Endothelial cell of umbilical vein (primary cell): ENCODE results near the gene APCDD1. TPM values are rescaled to one million over a fixed set of nuclear protein-coding genes. Genes with fewer than 3 reads are reported as not detected.

ENCODE experiments used
- BruUV-seq: library from RNA; stranded (reverse); fragments of 400-500 nt; replicated peaks from 2 replicates; lab custom pipeline; 2021; lab: Mats Ljungman, UMichigan
- CTCF ChIA-PET: fragments of 300-600, 350-600 bp; sonication (Branson Sonifier 250); formaldehyde crosslinking; loops from one replicate; lab custom pipeline; 2021; ENCODE audit warnings: antibody characterized with exemption, inconsistent platforms; lab: Charles Lee
- POLR2A ChIA-PET: fragments of 300-600, 350-600 bp; sonication (Branson Sonifier 250); formaldehyde crosslinking; loops from one replicate; lab custom pipeline; 2021; ENCODE audit warnings: antibody characterized with exemption, inconsistent platforms; lab: Charles Lee
- DNase-seq: peaks from one replicate; pipeline ENCODE4 v3.0.0-alpha.2; 2011; ENCODE audit warnings: low read depth, low spot score
- FAIRE-seq: peaks from 2 replicates; lab custom pipeline; 2011; peaks lifted over from hg19 to GRCh38; lab: Jason Lieb, UNC
- H2AFZ ChIP-seq: 2 replicates; pipeline ENCODE4 v1.6.0; 2012; ENCODE audit warnings: low read depth, low read length, control low read depth, inconsistent platforms
- H3K27ac ChIP-seq: 2 replicates; pipeline ENCODE4 v1.5.1; 2011; ENCODE audit warnings: low read depth, mild to moderate bottlenecking, control low read depth, low read length, moderate library complexity; ENCODE audit not compliant: insufficient read depth
- H3K27me3 ChIP-seq, 2 experiments: 2 replicates each; pipeline versions ENCODE4 v1.6.0 to v1.6.1; 2011; ENCODE audit warnings: low read length in 2 of 2, mixed read lengths in 1 of 2; ENCODE audit not compliant: control insufficient read depth in 2 of 2, insufficient read depth in 2 of 2
- H3K36me3 ChIP-seq, 2 experiments: 2 replicates in 1 of 2; 3 replicates in 1 of 2; pipeline ENCODE4 v1.5.1; 2011; ENCODE audit warnings: low read length in 2 of 2, mild to moderate bottlenecking in 1 of 2, moderate library complexity in 1 of 2; ENCODE audit not compliant: control insufficient read depth in 2 of 2, insufficient read depth in 2 of 2; ENCODE audit errors: extremely low read depth in 1 of 2
- H3K4me1 ChIP-seq: 3 replicates; pipeline ENCODE4 v1.5.1; 2011; ENCODE audit warnings: mild to moderate bottlenecking, low read length; ENCODE audit not compliant: control insufficient read depth, insufficient read depth; ENCODE audit errors: extremely low read depth
- H3K4me2 ChIP-seq: 2 replicates; pipeline ENCODE4 v1.6.1; 2011; ENCODE audit warnings: low read length, control low read depth, mixed read lengths; ENCODE audit not compliant: insufficient read depth
- H3K4me3 ChIP-seq, 3 experiments: fragments of 200-600 bp in 1 of 3; sonication (generic), shearing (Covaris generic) in 1 of 3; replicated peaks in 1 of 3; 2 replicates each; pipeline ENCODE4 v1.5.1; 2011 to 2016; ENCODE audit warnings: control low read depth in 3 of 3, low read length in 3 of 3, mild to moderate bottlenecking in 2 of 3, inconsistent platforms in 1 of 3, low read depth in 1 of 3, moderate library complexity in 1 of 3; ENCODE audit not compliant: insufficient read depth in 1 of 3
- H3K79me2 ChIP-seq: 2 replicates; pipeline ENCODE4 v1.6.0; 2012; ENCODE audit warnings: low read length, inconsistent platforms; ENCODE audit not compliant: control insufficient read depth, insufficient read depth
- H3K9ac ChIP-seq: replicated peaks from 2 replicates; pipeline ENCODE3; 2011; ENCODE audit warnings: low read length, control low read depth; ENCODE audit not compliant: insufficient read depth; ENCODE audit errors: extremely low read depth
- H3K9me1 ChIP-seq: replicated peaks from 3 replicates; pipeline ENCODE4 v1.6.0; 2011; ENCODE audit warnings: mild to moderate bottlenecking, low read length; ENCODE audit not compliant: control insufficient read depth, insufficient read depth; ENCODE audit errors: extremely low read depth
- H3K9me3 ChIP-seq: replicated peaks from 2 replicates; pipeline ENCODE4 v1.5.1; 2012; ENCODE audit warnings: low read length, inconsistent platforms; ENCODE audit not compliant: control insufficient read depth, insufficient read depth
- H4K20me1 ChIP-seq: replicated peaks from 2 replicates; pipeline ENCODE3; 2011; ENCODE audit warnings: mild to moderate bottlenecking, low read length; ENCODE audit not compliant: control insufficient read depth, insufficient read depth; ENCODE audit errors: extremely low read depth
- EZH2 ChIP-seq: IDR thresholded peaks from 2 replicates; pipeline ENCODE4 v1.6.1; 2012; ENCODE audit warnings: borderline replicate concordance, low read depth, mild to moderate bottlenecking, moderate library complexity, low read length, inconsistent platforms; ENCODE audit not compliant: severe bottlenecking
- FOS ChIP-seq: IDR thresholded peaks from 2 replicates; pipeline ENCODE4 v1.6.1; 2011; ENCODE audit warnings: mild to moderate bottlenecking, low read length, moderate library complexity, borderline replicate concordance; ENCODE audit not compliant: insufficient read depth
- GATA2 ChIP-seq: IDR thresholded peaks from 2 replicates; pipeline ENCODE4 v1.7.0; 2011; ENCODE audit warnings: low read depth, mild to moderate bottlenecking, moderate library complexity, mixed read lengths, low read length; ENCODE audit not compliant: insufficient read length, insufficient read depth
- JUN ChIP-seq: IDR thresholded peaks from 2 replicates; pipeline ENCODE4 v1.6.1; 2011; ENCODE audit warnings: borderline replicate concordance, low read depth; ENCODE audit not compliant: insufficient read length, insufficient read depth
- MYC ChIP-seq: IDR thresholded peaks from one replicate; pipeline ENCODE4 v1.6.1; 2011; ENCODE audit warnings: mild to moderate bottlenecking, low read depth, low read length
- POLR2A ChIP-seq: IDR thresholded peaks from 2 replicates; pipeline ENCODE4 v1.6.1; 2012; ENCODE audit warnings: low read depth, mild to moderate bottlenecking, control low read depth, low read length
- POLR2AphosphoS5 ChIP-seq: IDR thresholded peaks from 2 replicates; pipeline ENCODE4 v1.6.1; 2012; ENCODE audit warnings: low read depth, mild to moderate bottlenecking, control low read depth, low read length, moderate library complexity; ENCODE audit not compliant: insufficient read depth
- dilution Hi-C: fragments of 300-500 bp; cut with MboI; formaldehyde crosslinking; loops from one replicate; pipeline ENCODE4 v1.15.0; 2019; ENCODE audit warnings: low sequenced_read_pairs; ENCODE audit not compliant: extremely low pct_ligation_motif_present
- intact Hi-C: fragments of 100-400 bp; cut with micrococcal nuclease; formaldehyde crosslinking; loops from one replicate; pipeline ENCODE4 v1.10.0; 2022
- polyA plus RNA-seq, 4 experiments: library from polyadenylated mRNA; depleted of rRNA in 3 of 4; stranded (reverse) in 3 of 4; unstranded in 1 of 4; fragments of >200 nt; gene quantifications; 2 replicates each; pipeline versions ENCODE4 v1.2.1 to v1.2.3, GENCODE V29; 2011 to 2012; ENCODE audit warnings: missing spikeins in 1 of 4
- total RNA-seq: library from RNA; stranded (reverse); gene quantifications from 2 replicates; pipeline ENCODE4 v1.2.3, GENCODE V29; 2021
- TF ChIP-seq, protein P1 (sequence below): IDR thresholded peaks from 2 replicates; pipeline ENCODE4 v1.6.1; 2011; ENCODE audit not compliant: insufficient read depth, insufficient read length
- TF ChIP-seq, protein P2 (sequence below), 2 donors: IDR thresholded peaks; 1 replicate in 1 of 2; 2 replicates in 1 of 2; pipeline ENCODE4 v1.5.1; 2011; ENCODE audit warnings: low read length in 2 of 2, mild to moderate bottlenecking in 2 of 2, moderate library complexity in 2 of 2, control low read depth in 1 of 2, inconsistent platforms in 1 of 2, low read depth in 1 of 2; ENCODE audit not compliant: insufficient read depth in 1 of 2; ENCODE audit errors: extremely low read depth in 1 of 2

The APCDD1 gene
- total and polyA plus RNA-seq, 2 donors (not counting 3 experiments of a cell fraction or from before 2014, with no cell fraction given): 0.95 to 1.4 TPM

DNA sequence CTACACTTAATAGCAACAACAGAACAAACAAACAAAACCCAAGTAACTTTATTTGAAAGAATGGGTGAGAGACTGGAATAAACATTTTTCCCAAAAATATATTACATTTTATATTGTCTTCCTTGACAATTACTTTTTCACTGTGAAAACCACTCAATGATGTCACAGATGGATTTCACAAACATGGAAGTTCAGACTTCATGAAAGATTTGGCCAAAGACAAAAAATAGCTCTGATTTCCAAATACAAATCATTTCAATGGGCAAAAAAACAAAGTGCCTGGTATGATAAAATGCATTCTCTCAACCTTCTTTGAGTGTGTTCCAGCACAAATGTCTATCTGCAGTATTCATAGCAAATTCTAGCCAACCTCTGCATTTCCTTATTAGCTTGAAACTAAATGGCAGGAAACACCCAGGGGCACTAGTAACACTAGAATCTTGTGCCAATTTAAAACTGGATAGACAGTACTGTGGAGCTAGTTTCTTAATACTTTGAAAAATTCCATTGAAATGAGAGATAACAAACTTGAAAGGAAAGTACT, 42.8 kb downstream of the APCDD1 start:
- H3K79me2 ChIP-seq: no peaks in the 10 kb centered on the region
- no peak for FAIRE-seq
- POLR2A ChIA-PET: no interaction called here
- H3K4me2 ChIP-seq: no peak overlapping the region
- H3K27me3 ChIP-seq: peaks cover 2% of the 10 kb centered on the region in 2 experiments
- no peaks in the 10 kb centered on the region for H3K9me3 ChIP-seq
- CTCF ChIA-PET: no interaction called here
- H3K9me1 ChIP-seq: no peaks in the 10 kb centered on the region
- H3K27ac ChIP-seq: no peak overlapping the region
- no peak overlapping the region for H2AFZ ChIP-seq
- intact Hi-C loops (no loop called here), dilution Hi-C loops (no loop called here)
- H3K4me1 ChIP-seq: no peaks in the 10 kb centered on the region
- no peak overlapping the region for H3K9ac ChIP-seq
- TF ChIP-seq EZH2: no peak
- TF ChIP-seq FOS: no peak
- TF ChIP-seq, protein P1, sequence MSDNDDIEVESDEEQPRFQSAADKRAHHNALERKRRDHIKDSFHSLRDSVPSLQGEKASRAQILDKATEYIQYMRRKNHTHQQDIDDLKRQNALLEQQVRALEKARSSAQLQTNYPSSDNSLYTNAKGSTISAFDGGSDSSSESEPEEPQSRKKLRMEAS: no peak
- TF ChIP-seq POLR2A: no peak
- no peak for TF ChIP-seq POLR2AphosphoS5
- TF ChIP-seq MYC: no peak
- no peak for TF ChIP-seq JUN
- TF ChIP-seq, protein P2, sequence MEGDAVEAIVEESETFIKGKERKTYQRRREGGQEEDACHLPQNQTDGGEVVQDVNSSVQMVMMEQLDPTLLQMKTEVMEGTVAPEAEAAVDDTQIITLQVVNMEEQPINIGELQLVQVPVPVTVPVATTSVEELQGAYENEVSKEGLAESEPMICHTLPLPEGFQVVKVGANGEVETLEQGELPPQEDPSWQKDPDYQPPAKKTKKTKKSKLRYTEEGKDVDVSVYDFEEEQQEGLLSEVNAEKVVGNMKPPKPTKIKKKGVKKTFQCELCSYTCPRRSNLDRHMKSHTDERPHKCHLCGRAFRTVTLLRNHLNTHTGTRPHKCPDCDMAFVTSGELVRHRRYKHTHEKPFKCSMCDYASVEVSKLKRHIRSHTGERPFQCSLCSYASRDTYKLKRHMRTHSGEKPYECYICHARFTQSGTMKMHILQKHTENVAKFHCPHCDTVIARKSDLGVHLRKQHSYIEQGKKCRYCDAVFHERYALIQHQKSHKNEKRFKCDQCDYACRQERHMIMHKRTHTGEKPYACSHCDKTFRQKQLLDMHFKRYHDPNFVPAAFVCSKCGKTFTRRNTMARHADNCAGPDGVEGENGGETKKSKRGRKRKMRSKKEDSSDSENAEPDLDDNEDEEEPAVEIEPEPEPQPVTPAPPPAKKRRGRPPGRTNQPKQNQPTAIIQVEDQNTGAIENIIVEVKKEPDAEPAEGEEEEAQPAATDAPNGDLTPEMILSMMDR (IDR thresholded peaks at IDR 0.05; ENCODE audit: extremely low read depth in 1 of 2, insufficient read depth in 1 of 2, low read depth in 1 of 2, low read length in 2 of 2): no peak
- TF ChIP-seq GATA2: no peak
- BruUV-seq: no TSS peak
- H4K20me1 ChIP-seq: no peaks in the 10 kb centered on the region
- H3K36me3 ChIP-seq: no peaks in the 10 kb centered on the region
- peak; percentile 42 for DNase-seq
- no peak overlapping the region for H3K4me3 ChIP-seq
